ENCODE measurements around the gene GHRHR. TPM values are rescaled to one million over a fixed set of nuclear protein-coding genes. Genes with fewer than 3 reads are reported as not detected.

The GHRHR gene
- total and polyA plus RNA-seq, 2 donors (not counting 1 experiment from before 2014, with no cell fraction given): not detected

- Mint-ChIP-seq H3K27ac (no peak overlapping the region), H3K9me3 (ENCODE audit: insufficient read depth) (no peaks in the 10 kb centered on the region), H3K27me3 (peaks cover 26% of the 10 kb centered on the region), H3K4me1 (no peaks in the 10 kb centered on the region), H3K4me3 (no peak overlapping the region)
- peaks cover 0 to 3% of the 10 kb centered on the region in 2 donors for H3K4me1 ChIP-seq (ENCODE audit: control insufficient read depth in 2 of 2, insufficient read depth in 2 of 2, low read length in 2 of 2)
- H2AFZ ChIP-seq (ENCODE audit: insufficient read depth, low read depth, low read length, poor library complexity, severe bottlenecking): no peak overlapping the region
- no peak for TF ChIP-seq EZH2 (IDR thresholded peaks at IDR 0.05; ENCODE audit: borderline replicate concordance, insufficient read depth, low read depth, low read length, poor library complexity, severe bottlenecking)
- ChIA-PET POLR2A (no interaction called here), CTCF (interaction anchor here (0.9 kb wide), 1 partner anchor 22 kb away, joined by 3 read pairs; no protein-coding TSS in a partner anchor)
- no peaks in the 10 kb centered on the region for H4K20me1 ChIP-seq (ENCODE audit: control insufficient read depth, insufficient read depth, low read length, poor library complexity, severe bottlenecking)
- intact Hi-C loops (cut with micrococcal nuclease): no loop called here
- H3K4me2 ChIP-seq (replicated peaks; ENCODE audit: low read depth, low read length, poor library complexity, severe bottlenecking): no peak overlapping the region
- H3K4me3 ChIP-seq (ENCODE audit: control extremely low read depth in 1 of 5, extremely low read depth in 1 of 5, insufficient read depth in 1 of 5, low read depth in 2 of 5, low read length in 4 of 5): no peak overlapping the region
- peaks cover 0 to 16% (median 2%) of the 10 kb centered on the region in 4 experiments for H3K27me3 ChIP-seq (replicated peaks in 1 of 4; ENCODE audit: control extremely low read depth in 1 of 4, control insufficient read depth in 3 of 4, insufficient read depth in 4 of 4, low read length in 3 of 4)
- H3K36me3 ChIP-seq (replicated peaks in 1 of 2; ENCODE audit: control extremely low read depth in 1 of 2, control insufficient read depth in 1 of 2, extremely low read depth in 1 of 2, insufficient read depth in 2 of 2, low read length in 1 of 2): no peaks in the 10 kb centered on the region
- no peak overlapping the region for H3K27ac ChIP-seq (ENCODE audit: low read length in 2 of 2)
- H3K9ac ChIP-seq (ENCODE audit: low read length): no peak overlapping the region
- no peaks in the 10 kb centered on the region for H3K79me2 ChIP-seq (ENCODE audit: control insufficient read depth, insufficient read depth, low read length)
- H3K9me3 ChIP-seq (ENCODE audit: control extremely low read depth in 1 of 3, control insufficient read depth in 2 of 3, insufficient read depth in 1 of 3, low read length in 2 of 3): peaks cover 0 to 4% (median 3%) of the 10 kb centered on the region in 3 donors
- ATAC-seq (ENCODE audit: low read depth) (no peak), DNase-seq (no peak)
Measured at GRCh38 chr7:30936650-30937245, 27.0 kb upstream of the GHRHR start.

- ATAC-seq (ENCODE audit: low read depth): no peak
- intact Hi-C loops (cut with micrococcal nuclease): no loop called here
- H2AFZ ChIP-seq (ENCODE audit: insufficient read depth, low read depth, low read length, poor library complexity, severe bottlenecking): no peak overlapping the region
- Mint-ChIP-seq H3K4me1 (no peaks in the 10 kb centered on the region), H3K9me3 (ENCODE audit: insufficient read depth) (no peaks in the 10 kb centered on the region), H3K4me3 (no peak overlapping the region), H3K27me3 (peaks cover 29% of the 10 kb centered on the region), H3K27ac (no peak overlapping the region)
- ChIA-PET CTCF (no interaction called here), POLR2A (no interaction called here)
- 20% methylated on average over 2 of the region's 3 CpGs for WGBS (ENCODE audit: insufficient coverage)
- no peaks in the 10 kb centered on the region for H3K36me3 ChIP-seq (replicated peaks in 1 of 2; ENCODE audit: control extremely low read depth in 1 of 2, control insufficient read depth in 1 of 2, extremely low read depth in 1 of 2, insufficient read depth in 2 of 2, low read length in 1 of 2)
- no peak overlapping the region for H3K9ac ChIP-seq (ENCODE audit: low read length)
- peaks cover 0 to 3% of the 10 kb centered on the region in 2 donors for H3K4me1 ChIP-seq (ENCODE audit: control insufficient read depth in 2 of 2, insufficient read depth in 2 of 2, low read length in 2 of 2)
- H3K4me3 ChIP-seq (ENCODE audit: control extremely low read depth in 1 of 5, extremely low read depth in 1 of 5, insufficient read depth in 1 of 5, low read depth in 2 of 5, low read length in 4 of 5): no peak overlapping the region
- no peaks in the 10 kb centered on the region for H4K20me1 ChIP-seq (ENCODE audit: control insufficient read depth, insufficient read depth, low read length, poor library complexity, severe bottlenecking)
- no peaks in the 10 kb centered on the region for H3K79me2 ChIP-seq (ENCODE audit: control insufficient read depth, insufficient read depth, low read length)
- DNase-seq: no peak
- H3K9me3 ChIP-seq (ENCODE audit: control extremely low read depth in 1 of 3, control insufficient read depth in 2 of 3, insufficient read depth in 1 of 3, low read length in 2 of 3): peaks cover 0 to 4% (median 3%) of the 10 kb centered on the region in 3 donors
- peaks cover 0 to 16% (median 2%) of the 10 kb centered on the region in 4 experiments for H3K27me3 ChIP-seq (replicated peaks in 1 of 4; ENCODE audit: control extremely low read depth in 1 of 4, control insufficient read depth in 3 of 4, insufficient read depth in 4 of 4, low read length in 3 of 4)
- no peak overlapping the region for H3K27ac ChIP-seq (ENCODE audit: low read length in 2 of 2)
- TF ChIP-seq CTCF (IDR thresholded peaks at IDR 0.05): no peak
- TF ChIP-seq EZH2 (IDR thresholded peaks at IDR 0.05; ENCODE audit: borderline replicate concordance, insufficient read depth, low read depth, low read length, poor library complexity, severe bottlenecking): no peak
- H3K4me2 ChIP-seq (replicated peaks; ENCODE audit: low read depth, low read length, poor library complexity, severe bottlenecking): no peak overlapping the region
Measured at GRCh38 chr7:30937416-30937815, 26.3 kb upstream of the GHRHR start.

All from B cell (primary cell).